Measurements from ENCODE around the gene CLCF1. TPM values are rescaled to one million over a fixed set of nuclear protein-coding genes. Genes with fewer than 3 reads are reported as not detected.
A peak's percentile ranks its signal among the peaks of the same experiment; 100 is the strongest.

CLCF1 gene
- total and polyA plus RNA-seq, 10 of the 15 experiments (the other 5 are each of a cell fraction or from before 2014, with no cell fraction given): 0.16 to 2.1 (median 0.63) TPM; not detected in 1

DNA sequence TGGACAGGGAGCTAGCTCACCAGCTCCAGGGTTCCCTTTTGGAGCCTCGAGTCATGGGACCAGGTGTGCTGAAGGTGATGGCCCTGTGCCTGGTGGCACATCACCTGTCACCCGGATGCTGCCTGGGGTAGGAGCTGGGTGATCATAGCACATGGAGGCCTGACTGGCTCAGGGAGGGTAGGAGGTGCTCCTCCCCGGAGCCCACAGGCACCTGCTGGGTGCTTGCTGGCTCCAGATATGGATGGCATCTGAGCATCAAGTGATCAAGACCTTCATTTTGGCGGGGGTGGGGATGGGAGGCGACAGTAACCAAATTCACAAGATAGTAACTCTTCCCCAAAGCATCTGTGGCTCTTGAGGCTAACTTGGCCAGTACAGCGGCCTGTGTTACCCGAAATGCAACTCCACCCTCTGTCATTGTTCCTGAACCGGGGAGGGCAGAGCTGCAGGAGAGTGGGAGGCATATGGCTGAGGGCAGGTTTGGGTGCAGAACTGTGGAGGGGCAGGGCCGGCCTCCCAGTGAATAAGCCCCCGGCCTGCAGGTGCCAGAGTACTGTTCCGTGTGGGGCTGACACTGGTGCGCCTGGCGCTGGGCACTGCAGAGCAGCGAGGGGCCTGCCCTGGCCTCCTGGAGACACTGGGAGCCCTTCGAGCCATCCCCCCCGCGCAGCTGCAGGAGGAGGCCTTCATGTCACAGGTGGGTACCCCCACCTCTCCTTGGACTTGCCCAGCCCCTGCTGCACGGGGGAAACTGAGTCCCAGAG, 35.2 kb upstream of the CLCF1 start:
- CTCF ChIA-PET: interaction anchor here (0.6 to 1.9 kb wide), 6 partner anchors 9 to 61 kb away, joined by 3 to 7 read pairs (median 4); partner anchors contain the start of gene TMEM134
- no TSS peak for BruUV-seq (replicated peaks)
- SMC1A ChIA-PET (ENCODE audit: uncharacterized antibody, unreplicated experiment): interaction anchor here (1.3 to 3.1 kb wide), 2 partner anchors 29 to 60 kb away, joined by 3 to 11 read pairs; partner anchors contain the start of genes PTPRCAP and TMEM134
- FAIRE-seq (peak; percentile 31), ATAC-seq (peak; percentile 1; the same call in 1 of the 3 replicates), DNase-seq (ENCODE audit: low read depth, low spot score) (no peak)
- intact Hi-C loops (cut with micrococcal nuclease; ENCODE audit: unreplicated experiment) (no loop called here), in situ Hi-C loops (cut with MboI) (no loop called here)
- Histone ChIP-seq H3K36me3 (ENCODE audit: control insufficient read depth in 2 of 2, insufficient read depth in 2 of 2, low read length in 1 of 2) (no peaks in the 10 kb centered on the region), H3K27ac (ENCODE audit: control insufficient read depth, insufficient read depth) (peak overlapping the region; percentile 84), H3K4me2 (ENCODE audit: control insufficient read depth, insufficient read depth) (peak overlapping the region; percentile 93), H2AFZ (ENCODE audit: control insufficient read depth, low read depth, low read length) (no peak overlapping the region; the same call in 1 of the 2 replicates), H3K9me3 (replicated peaks; ENCODE audit: control insufficient read depth, insufficient read depth, low read length) (no peaks in the 10 kb centered on the region), H3K9ac (ENCODE audit: control insufficient read depth, insufficient read depth, low read length) (peak overlapping the region; percentile 77; the same call in 1 of the 2 replicates), H3K4me1 (ENCODE audit: control insufficient read depth, insufficient read depth, low read length) (peaks cover 61% of the 10 kb centered on the region), H3K4me3 (peak overlapping the region; percentile 48; the same call in 1 of the 2 replicates), H3K79me2 (ENCODE audit: control insufficient read depth, insufficient read depth, low read length) (peaks cover 24% of the 10 kb centered on the region), H3K27me3 (replicated peaks in 1 of 2; ENCODE audit: control insufficient read depth in 2 of 2, insufficient read depth in 2 of 2, low read length in 1 of 2) (no peaks in the 10 kb centered on the region), H4K20me1 (ENCODE audit: control insufficient read depth, insufficient read depth) (no peaks in the 10 kb centered on the region)
- no peak for TF ChIP-seq MYC (IDR thresholded peaks at IDR 0.05; ENCODE audit: insufficient read depth, insufficient read length, insufficient replicate concordance, low read length, severe bottlenecking)
- TF ChIP-seq ZSCAN29 (IDR thresholded peaks at IDR 0.05): no peak
- no peak for TF ChIP-seq SUPT20H (IDR thresholded peaks at IDR 0.05; ENCODE audit: borderline replicate concordance, control insufficient read depth, low read depth, low read length)
- TF ChIP-seq BMI1 (IDR thresholded peaks at IDR 0.05; ENCODE audit: borderline replicate concordance): no peak
- TF ChIP-seq EED (IDR thresholded peaks at IDR 0.05; ENCODE audit: low read depth): no peak
- TF ChIP-seq, protein P1, sequence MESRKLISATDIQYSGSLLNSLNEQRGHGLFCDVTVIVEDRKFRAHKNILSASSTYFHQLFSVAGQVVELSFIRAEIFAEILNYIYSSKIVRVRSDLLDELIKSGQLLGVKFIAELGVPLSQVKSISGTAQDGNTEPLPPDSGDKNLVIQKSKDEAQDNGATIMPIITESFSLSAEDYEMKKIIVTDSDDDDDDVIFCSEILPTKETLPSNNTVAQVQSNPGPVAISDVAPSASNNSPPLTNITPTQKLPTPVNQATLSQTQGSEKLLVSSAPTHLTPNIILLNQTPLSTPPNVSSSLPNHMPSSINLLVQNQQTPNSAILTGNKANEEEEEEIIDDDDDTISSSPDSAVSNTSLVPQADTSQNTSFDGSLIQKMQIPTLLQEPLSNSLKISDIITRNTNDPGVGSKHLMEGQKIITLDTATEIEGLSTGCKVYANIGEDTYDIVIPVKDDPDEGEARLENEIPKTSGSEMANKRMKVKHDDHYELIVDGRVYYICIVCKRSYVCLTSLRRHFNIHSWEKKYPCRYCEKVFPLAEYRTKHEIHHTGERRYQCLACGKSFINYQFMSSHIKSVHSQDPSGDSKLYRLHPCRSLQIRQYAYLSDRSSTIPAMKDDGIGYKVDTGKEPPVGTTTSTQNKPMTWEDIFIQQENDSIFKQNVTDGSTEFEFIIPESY (IDR thresholded peaks at IDR 0.05): no peak; the same call in 1 of the 2 replicates
- TF ChIP-seq PML (IDR thresholded peaks at IDR 0.05; ENCODE audit: low read length): no peak
- WGBS (ENCODE audit: insufficient coverage, insufficient replicate concordance, low lambda C conversion rate, missing lambda C conversion rate): 19% methylated on average over 18 of the region's 18 CpGs
- POLR2A ChIA-PET: interaction anchor here (0.6 to 3.0 kb wide), 8 partner anchors 9 to 78 kb away, joined by 3 to 12 read pairs (median 6); partner anchors contain the start of genes PTPRCAP, RPS6KB2 and TMEM134
- RAD21 ChIA-PET (ENCODE audit: unreplicated experiment): interaction anchor here (0.7 to 2.6 kb wide), 4 partner anchors 29 to 77 kb away, joined by 3 to 18 read pairs (median 3); partner anchors contain the start of gene PTPRCAP
